Measurements from ENCODE around the gene GMPPB.
A peak's percentile ranks its signal among the peaks of the same experiment; 100 is the strongest.

GMPPB gene

GRCh38 chr3:49703443-49703927 lies 20.3 kb downstream of the GMPPB start:
- H3K27me3 ChIP-seq (replicated peaks; ENCODE audit: insufficient read depth, low read length): no peaks in the 10 kb centered on the region
- H3K27ac ChIP-seq (ENCODE audit: low read length): no peak overlapping the region
- H3K4me3 ChIP-seq (ENCODE audit: low read length): no peak overlapping the region
- H3K4me1 ChIP-seq (ENCODE audit: low read length): no peaks in the 10 kb centered on the region
- no peaks in the 10 kb centered on the region for H3K79me2 ChIP-seq (ENCODE audit: low read length)
- no peak for TF ChIP-seq EZH2phosphoT487 (IDR thresholded peaks at IDR 0.05; ENCODE audit: low read length)
- TF ChIP-seq, protein P1, sequence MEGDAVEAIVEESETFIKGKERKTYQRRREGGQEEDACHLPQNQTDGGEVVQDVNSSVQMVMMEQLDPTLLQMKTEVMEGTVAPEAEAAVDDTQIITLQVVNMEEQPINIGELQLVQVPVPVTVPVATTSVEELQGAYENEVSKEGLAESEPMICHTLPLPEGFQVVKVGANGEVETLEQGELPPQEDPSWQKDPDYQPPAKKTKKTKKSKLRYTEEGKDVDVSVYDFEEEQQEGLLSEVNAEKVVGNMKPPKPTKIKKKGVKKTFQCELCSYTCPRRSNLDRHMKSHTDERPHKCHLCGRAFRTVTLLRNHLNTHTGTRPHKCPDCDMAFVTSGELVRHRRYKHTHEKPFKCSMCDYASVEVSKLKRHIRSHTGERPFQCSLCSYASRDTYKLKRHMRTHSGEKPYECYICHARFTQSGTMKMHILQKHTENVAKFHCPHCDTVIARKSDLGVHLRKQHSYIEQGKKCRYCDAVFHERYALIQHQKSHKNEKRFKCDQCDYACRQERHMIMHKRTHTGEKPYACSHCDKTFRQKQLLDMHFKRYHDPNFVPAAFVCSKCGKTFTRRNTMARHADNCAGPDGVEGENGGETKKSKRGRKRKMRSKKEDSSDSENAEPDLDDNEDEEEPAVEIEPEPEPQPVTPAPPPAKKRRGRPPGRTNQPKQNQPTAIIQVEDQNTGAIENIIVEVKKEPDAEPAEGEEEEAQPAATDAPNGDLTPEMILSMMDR (IDR thresholded peaks at IDR 0.05; ENCODE audit: low read length): peak; percentile 78
- no peaks in the 10 kb centered on the region for H3K9me2 ChIP-seq (replicated peaks; ENCODE audit: insufficient read depth, low read length)
- H3K9me3 ChIP-seq (replicated peaks; ENCODE audit: insufficient read depth, low read length): no peaks in the 10 kb centered on the region
- DNase-seq: peak; percentile 63
- H2AFZ ChIP-seq (ENCODE audit: low read length): no peak overlapping the region
- no peak overlapping the region for H3K9ac ChIP-seq (ENCODE audit: low read length)
- H3K4me2 ChIP-seq (ENCODE audit: low read depth, low read length): no peak overlapping the region
- H3K36me3 ChIP-seq (replicated peaks; ENCODE audit: insufficient read depth, low read length): no peaks in the 10 kb centered on the region
- H4K20me1 ChIP-seq (ENCODE audit: insufficient read depth, low read length): no peaks in the 10 kb centered on the region
- H3F3A ChIP-seq (ENCODE audit: insufficient read depth, low read length): no peaks in the 10 kb centered on the region

DNA sequence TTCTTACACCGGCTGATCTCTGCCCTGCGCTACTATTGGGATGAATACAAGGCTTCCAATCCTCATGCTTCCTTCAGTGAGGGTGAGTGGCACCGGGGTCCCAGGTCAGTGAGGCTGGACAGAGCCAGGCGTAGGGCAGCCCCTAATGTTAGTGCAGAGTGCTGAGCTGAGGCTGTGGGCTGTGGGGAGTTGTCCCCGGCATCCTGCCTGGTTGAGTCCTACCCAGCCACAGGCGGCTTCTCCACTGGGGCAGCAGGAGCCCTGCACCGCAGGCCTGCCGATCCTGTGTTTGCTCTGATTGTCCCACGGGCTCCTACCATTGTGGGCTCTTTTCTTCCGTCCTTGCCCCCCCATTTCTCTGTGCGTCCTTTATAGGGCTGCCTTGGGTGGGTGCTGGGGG lies 21.1 kb downstream of the GMPPB start:
- H3K27me3 ChIP-seq (replicated peaks; ENCODE audit: insufficient read depth, low read length): no peaks in the 10 kb centered on the region
- no peak overlapping the region for H3K4me3 ChIP-seq (ENCODE audit: low read length)
- no peak for DNase-seq
- no peaks in the 10 kb centered on the region for H3F3A ChIP-seq (ENCODE audit: insufficient read depth, low read length)
- no peak overlapping the region for H2AFZ ChIP-seq (ENCODE audit: low read length)
- H4K20me1 ChIP-seq (ENCODE audit: insufficient read depth, low read length): no peaks in the 10 kb centered on the region
- TF ChIP-seq EZH2 (optimal IDR thresholded peaks at IDR 0.05; ENCODE audit: low read depth, low read length) (no peak), EZH2phosphoT487 (IDR thresholded peaks at IDR 0.05; ENCODE audit: low read length) (no peak)
- TF ChIP-seq, protein P1 (IDR thresholded peaks at IDR 0.05; ENCODE audit: low read length): no peak
- H3K9me2 ChIP-seq (replicated peaks; ENCODE audit: insufficient read depth, low read length): no peaks in the 10 kb centered on the region
- H3K27ac ChIP-seq (ENCODE audit: low read length): no peak overlapping the region
- H3K9ac ChIP-seq (ENCODE audit: low read length): no peak overlapping the region
- no peaks in the 10 kb centered on the region for H3K79me2 ChIP-seq (ENCODE audit: low read length)
- no peaks in the 10 kb centered on the region for H3K36me3 ChIP-seq (replicated peaks; ENCODE audit: insufficient read depth, low read length)
- H3K4me1 ChIP-seq (ENCODE audit: low read length): no peaks in the 10 kb centered on the region
- no peaks in the 10 kb centered on the region for H3K9me3 ChIP-seq (replicated peaks; ENCODE audit: insufficient read depth, low read length)
- no peak overlapping the region for H3K4me2 ChIP-seq (ENCODE audit: low read depth, low read length)

DNA sequence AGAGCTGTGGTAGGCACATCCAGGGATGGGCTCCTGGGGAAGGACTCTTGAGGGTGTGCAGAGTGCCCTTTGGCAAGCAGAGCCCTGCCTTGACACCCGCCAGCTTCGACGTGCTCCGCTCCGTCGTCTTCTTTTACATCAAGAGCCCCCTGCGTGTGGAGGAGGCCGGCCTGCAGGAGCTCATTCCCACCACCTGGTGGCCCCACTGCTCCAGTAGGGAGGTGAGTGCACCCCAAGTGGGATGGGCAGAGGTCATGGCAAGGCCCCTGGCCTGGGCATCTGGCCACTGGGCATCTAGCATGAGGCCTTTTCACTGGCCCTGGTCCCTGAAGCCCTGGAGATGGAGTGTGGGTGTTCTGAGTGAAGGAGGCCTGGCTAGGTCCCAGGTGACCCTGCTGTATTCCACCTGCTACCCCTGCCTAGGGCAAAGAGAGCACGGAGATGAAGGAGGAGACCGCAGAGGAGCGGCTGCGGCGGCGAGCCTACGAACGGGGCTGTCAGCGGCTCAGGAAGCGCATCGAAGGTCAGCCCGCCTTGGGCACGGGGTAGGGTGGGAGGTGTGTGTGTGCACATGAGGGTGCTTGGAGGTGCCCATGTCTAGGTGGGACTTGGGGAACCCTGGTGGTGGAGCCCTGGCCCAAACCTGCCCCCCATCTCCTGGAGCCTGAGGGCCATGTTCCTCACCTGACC lies 22.2 kb downstream of the GMPPB start:
- Histone ChIP-seq H3K27me3 (replicated peaks; ENCODE audit: insufficient read depth, low read length) (no peaks in the 10 kb centered on the region), H4K20me1 (ENCODE audit: insufficient read depth, low read length) (no peaks in the 10 kb centered on the region), H3K9ac (ENCODE audit: low read length) (no peak overlapping the region), H2AFZ (ENCODE audit: low read length) (no peak overlapping the region), H3K4me3 (ENCODE audit: low read length) (no peak overlapping the region), H3K27ac (ENCODE audit: low read length) (no peak overlapping the region), H3K79me2 (ENCODE audit: low read length) (no peaks in the 10 kb centered on the region), H3K9me3 (replicated peaks; ENCODE audit: insufficient read depth, low read length) (no peaks in the 10 kb centered on the region), H3K4me2 (ENCODE audit: low read depth, low read length) (no peak overlapping the region), H3K9me2 (replicated peaks; ENCODE audit: insufficient read depth, low read length) (no peaks in the 10 kb centered on the region), H3F3A (ENCODE audit: insufficient read depth, low read length) (no peaks in the 10 kb centered on the region), H3K36me3 (replicated peaks; ENCODE audit: insufficient read depth, low read length) (no peaks in the 10 kb centered on the region), H3K4me1 (ENCODE audit: low read length) (no peaks in the 10 kb centered on the region)
- DNase-seq: no peak
- TF ChIP-seq, protein P1 (IDR thresholded peaks at IDR 0.05; ENCODE audit: low read length): peak; percentile 49
- TF ChIP-seq EZH2phosphoT487 (IDR thresholded peaks at IDR 0.05; ENCODE audit: low read length): no peak

All from MM.1S (cell line).